GM19025 (cell line): ENCODE measurements around the gene PLCB3.
A peak's percentile ranks its signal among the peaks of the same experiment; 100 is the strongest.

Experiments
- ATAC-seq: cut with Tn5 transposase; IDR thresholded peaks from one replicate; pipeline ENCODE4 v1.9.1; 2021; ENCODE audit warnings: mild to moderate bottlenecking, low read depth, moderate library complexity; ENCODE audit not compliant: unreplicated experiment

PLCB3 gene

DNA sequence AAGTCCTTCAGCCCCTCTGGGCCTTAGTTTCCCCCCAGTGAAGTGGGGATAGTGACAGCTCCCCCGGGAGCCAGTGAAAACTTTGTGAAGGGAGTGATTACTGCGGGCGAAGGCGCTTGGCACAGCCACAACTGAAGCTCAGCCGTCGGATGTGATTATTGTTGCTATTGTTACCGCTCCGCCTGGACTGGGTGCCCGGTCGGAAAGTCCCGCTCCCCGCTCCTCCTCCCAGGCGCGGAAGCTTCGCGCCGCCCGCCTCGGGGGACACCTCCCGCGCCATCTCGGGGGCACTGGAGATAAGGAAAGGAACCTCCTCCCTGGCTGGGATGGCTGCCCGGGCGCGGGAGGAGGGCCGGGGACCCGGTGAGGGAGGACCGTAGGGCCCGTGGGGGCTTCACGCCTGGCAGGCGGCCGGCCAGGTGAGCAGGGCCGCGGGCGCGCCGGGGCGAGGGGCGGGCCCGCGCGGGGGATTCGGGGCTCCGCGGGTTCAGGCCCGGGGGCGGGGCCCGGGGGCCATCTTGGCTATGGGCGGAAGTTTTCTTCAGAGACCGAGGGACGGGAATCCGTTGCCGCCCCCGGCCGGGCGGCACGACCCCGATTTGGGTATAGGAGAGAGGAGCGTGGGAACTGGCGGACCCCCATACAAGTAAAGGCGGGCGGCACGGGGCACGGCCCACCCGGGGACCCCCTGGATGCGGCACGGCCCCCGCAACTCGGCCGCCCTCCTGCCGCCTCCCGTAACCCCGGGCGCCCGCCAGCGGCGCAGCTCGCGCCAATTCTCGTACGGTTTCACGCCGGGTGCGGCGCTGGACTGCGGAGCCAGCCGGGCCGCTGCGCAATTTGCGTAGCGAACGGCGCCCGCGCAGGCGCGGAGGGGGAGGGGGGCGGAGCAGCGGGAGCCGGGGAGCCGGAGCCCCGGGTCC, 33.9 kb downstream of the PLCB3 start, which contains the start of gene GPR137:
Gene GPR137 (plus strand): TSS at position 887 of the 923 bp plus-strand sequence. CDS start 677 bp downstream, outside the sequence.
- peak; percentile 50 for ATAC-seq

DNA sequence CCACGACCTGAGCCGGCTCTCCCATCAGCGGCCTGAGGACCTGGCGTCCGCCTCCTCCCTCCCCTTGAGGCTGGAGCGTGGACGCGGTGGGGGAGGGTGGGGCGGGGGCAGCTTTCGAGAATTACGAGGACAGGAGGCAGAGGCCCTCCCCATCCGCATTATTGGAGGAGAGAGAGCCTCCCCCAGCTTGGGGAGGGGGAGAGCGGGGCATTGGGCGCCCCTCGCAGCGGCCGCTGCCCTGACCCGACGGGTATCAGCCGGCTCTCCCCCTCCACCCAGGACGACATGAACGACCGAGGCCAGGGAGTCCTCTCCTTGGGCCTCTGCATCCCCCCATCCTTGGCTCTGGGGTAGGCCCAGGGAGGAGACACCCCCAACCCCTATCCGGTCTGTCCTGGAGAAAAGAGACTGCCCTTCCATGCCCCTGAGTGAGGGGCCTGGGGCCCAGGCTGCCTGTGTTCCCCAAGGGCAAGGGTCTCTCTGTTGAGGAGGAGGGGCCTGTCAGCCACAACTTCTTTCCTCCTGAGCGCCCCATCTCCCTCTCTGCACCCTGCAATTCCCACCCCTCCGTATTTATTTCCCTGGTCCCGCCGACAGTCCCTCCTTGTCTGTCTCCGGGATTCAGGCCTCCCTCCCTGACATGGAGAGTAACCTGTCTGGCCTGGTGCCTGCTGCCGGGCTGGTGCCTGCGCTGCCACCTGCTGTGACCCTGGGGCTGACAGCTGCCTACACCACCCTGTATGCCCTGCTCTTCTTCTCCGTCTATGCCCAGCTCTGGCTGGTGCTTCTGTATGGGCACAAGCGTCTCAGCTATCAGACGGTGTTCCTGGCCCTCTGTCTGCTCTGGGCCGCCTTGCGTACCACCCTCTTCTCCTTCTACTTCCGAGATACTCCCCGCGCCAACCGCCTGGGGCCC, 34.8 kb downstream of the PLCB3 start:
- ATAC-seq = no peak

GRCh38 chr11:64286801-64287159, 35.5 kb downstream of the PLCB3 start:
- no peak for ATAC-seq

DNA sequence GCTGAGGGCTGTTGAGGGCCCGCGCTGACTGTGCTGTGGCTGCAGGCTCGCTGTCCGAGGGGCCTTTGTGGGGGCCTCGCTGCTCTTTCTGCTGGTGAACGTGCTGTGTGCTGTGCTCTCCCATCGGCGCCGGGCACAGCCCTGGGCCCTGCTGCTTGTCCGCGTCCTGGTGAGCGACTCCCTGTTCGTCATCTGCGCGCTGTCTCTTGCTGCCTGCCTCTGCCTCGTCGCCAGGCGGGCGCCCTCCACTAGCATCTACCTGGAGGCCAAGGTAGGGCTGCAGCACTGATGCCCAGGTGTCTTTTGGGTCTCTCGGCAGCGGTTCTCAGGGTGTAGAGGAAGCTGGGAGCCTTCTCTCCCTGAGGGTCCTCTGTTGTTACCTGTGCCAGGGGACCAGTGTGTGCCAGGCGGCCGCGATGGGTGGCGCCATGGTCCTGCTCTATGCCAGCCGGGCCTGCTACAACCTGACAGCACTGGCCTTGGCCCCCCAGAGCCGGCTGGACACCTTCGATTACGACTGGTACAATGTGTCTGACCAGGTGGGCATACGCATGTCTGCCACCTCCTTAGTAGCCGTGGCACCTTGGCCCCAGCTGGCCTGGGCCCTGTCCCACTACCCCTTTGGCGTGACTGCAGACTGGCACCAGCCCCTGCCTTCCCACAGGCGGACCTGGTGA, 36.5 kb downstream of the PLCB3 start:
- no peak for ATAC-seq

GRCh38 chr11:64288353-64288750, 37.0 kb downstream of the PLCB3 start:
- no peak for ATAC-seq

DNA sequence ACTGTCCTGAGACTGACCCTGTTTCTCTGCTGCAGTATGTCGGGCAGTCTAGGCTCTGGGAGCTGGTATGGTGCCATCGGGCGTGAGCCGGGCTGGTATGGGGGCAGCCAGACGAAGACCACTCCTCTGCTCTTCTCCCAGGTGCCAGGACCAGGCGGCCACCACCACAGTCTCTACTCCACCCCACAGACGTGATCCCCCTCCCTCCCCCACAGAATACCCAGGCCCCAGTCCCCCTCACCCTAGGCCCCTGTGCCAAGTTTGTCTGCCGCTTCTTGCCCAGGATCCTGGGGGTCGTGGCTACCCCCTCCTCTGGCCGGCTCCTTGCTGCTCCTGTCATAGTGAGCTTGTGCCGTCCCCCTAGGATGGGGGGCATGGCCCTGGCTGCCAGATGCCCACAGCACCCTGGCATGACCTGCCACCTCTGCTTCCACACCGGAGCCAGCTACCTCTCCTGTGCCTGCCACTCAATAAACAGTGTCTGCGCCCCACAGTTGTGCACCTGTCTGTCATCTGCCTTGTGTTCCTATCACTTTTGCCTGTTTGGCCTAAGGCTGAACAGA, 37.8 kb downstream of the PLCB3 start:
- no peak for ATAC-seq

GRCh38 chr11:64290352-64291261, 39.3 kb downstream of the PLCB3 start:
- no peak for ATAC-seq

- no peak for ATAC-seq
Observed at GRCh38 chr11:64291262-64291751, 40.0 kb downstream of the PLCB3 start, which contains the start of gene KCNK4. Gene KCNK4, plus strand, starts transcription at chr11:64291302. Its CDS starts 1,717 bp downstream, at chr11:64293019.

DNA sequence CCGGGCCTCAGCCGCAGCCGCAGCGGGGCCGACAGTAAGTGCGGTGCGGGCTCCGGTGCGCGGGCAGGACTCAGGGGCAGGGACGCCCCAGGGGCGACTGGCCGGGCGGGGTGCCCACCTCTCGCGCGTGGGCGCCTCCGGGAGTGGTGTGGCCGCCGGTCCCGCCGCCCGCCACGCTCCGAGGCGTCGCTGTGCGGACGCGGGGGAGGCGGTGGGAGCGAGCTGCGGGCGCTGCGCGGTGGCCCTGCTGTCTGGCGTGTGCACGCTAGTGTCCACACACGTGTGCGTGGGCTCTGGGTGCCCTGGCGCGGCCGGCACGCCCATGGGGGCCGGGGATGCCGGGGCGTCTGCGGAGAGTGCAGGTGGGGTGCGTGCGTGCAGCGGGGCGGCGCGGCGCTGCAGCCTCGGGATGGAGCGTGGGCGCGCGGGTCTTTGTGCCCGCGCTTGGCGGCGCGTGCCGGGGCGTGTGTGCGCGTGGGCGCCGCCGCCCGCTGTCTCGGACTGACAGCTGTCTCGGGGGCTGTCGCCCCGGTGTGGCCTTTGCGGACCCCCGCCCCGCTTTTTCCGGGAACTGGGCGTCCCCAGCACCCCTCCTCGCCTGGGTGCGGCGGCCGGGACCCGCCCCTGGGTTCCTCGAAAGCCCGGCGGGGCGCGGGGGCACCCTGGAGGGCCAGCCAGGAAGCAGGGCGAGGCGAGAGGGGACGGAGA, 40.6 kb downstream of the PLCB3 start:
- ATAC-seq = no peak

GRCh38 chr11:64292460-64293254, 41.3 kb downstream of the PLCB3 start:
- ATAC-seq = no peak

- no peak for ATAC-seq
Observed at GRCh38 chr11:64294774-64295173, 43.4 kb downstream of the PLCB3 start.

- ATAC-seq = no peak
Observed at GRCh38 chr11:64295760-64296159, 44.4 kb downstream of the PLCB3 start.

GRCh38 chr11:64296236-64296635, 44.9 kb downstream of the PLCB3 start:
- ATAC-seq = no peak

DNA sequence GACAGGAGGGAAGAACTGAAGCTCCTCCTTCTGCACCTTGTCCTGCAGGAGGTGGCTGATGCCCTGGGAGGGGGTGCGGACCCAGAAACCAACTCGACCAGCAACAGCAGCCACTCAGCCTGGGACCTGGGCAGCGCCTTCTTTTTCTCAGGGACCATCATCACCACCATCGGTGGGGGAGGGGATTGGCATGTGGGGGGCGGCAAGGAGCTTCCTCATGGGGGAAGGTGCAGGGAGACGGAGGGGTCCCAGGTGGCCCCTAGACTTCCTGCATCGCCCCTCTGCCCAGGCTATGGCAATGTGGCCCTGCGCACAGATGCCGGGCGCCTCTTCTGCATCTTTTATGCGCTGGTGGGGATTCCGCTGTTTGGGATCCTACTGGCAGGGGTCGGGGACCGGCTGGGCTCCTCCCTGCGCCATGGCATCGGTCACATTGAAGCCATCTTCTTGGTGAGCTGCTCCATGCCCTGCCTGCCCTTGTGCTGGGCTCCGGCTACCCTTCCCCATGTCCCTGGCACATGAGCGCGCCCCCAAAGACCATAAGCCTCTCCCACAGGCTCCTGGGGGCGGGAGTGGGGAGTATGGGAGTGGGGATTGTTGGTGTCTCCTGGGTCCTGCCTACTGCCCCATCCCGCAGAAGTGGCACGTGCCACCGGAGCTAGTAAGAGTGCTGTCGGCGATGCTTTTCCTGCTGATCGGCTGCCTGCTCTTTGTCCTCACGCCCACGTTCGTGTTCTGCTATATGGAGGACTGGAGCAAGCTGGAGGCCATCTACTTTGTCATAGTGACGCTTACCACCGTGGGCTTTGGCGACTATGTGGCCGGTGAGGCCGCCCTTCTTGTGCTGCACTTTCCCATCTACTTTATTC, 45.7 kb downstream of the PLCB3 start:
- no peak for ATAC-seq

GRCh38 chr11:64297699-64298358, 46.5 kb downstream of the PLCB3 start:
- no peak for ATAC-seq
